ENCODE measurements around the gene SLC35G4.
"Not testable (repeated sequence)": the region's sequence is repeated elsewhere in the genome, so short reads cannot be mapped to it uniquely, and the experiment has no call there.

Gene SLC35G4

DNA sequence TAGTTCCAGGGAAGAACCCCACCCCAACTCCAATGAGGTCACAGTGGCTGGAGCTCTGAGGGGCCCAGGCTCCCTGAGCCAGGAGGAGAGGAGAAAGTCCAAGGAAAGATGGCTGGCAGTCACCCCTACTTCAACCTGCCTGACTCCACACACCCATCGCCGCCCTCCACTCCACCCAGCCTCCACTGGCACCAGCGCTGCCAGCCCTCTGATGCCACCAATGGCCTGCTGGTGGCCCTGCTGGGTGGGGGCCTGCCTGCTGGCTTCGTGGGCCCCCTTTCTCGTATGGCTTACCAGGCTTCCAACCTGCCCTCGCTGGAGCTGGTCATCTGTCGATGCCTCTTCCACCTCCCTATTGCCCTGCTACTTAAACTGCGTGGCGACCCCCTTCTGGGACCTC lies at the start of gene SLC35G4:
Gene SLC35G4, plus strand, starts transcription at position 109 of the 400 bp plus-strand sequence. Its CDS starts 0 bp downstream, at position 109.
- not testable (repeated sequence) for DNase-seq (ENCODE audit: low spot score)

DNA sequence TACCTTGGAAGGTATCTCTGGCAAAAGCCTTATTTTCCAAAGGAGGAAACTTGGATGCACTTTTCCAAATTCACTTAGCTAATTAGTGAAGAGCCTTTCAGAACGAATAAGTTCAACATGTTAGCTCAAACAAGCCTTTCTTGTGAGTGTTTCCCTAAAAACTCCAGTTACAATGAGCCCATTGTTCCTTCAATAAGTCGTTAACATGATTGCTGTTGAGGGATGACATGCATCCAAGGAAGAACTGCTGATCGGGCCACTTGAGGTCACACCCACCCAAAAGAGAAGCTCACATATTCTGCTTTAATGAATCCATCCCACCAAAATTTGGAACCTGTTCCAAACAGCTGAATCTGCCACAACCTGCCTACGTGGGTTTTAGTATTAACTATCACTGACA lies 48.1 kb upstream of the SLC35G4 start:
- DNase-seq (ENCODE audit: low spot score): no peak

DNA sequence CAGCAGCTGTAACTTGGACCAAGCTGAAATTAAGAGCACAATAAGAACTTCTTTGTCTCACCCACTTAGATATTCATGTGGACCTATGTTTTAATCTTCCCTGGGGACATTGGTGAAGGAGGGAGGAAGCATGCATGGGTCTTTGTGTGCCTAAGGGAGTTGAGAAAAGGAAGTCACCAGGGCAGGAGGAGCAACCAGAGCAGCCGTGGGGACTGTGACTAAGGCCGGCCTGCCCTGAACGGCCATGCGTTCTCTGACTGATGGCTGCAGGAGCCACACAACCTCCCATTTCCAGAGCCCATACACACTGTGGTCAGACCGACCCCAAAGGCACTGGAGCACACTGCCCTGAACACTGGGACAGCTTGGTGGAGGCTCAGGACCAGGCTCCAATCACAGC lies 43.7 kb upstream of the SLC35G4 start:
- no peak for DNase-seq (ENCODE audit: low spot score)

DNA sequence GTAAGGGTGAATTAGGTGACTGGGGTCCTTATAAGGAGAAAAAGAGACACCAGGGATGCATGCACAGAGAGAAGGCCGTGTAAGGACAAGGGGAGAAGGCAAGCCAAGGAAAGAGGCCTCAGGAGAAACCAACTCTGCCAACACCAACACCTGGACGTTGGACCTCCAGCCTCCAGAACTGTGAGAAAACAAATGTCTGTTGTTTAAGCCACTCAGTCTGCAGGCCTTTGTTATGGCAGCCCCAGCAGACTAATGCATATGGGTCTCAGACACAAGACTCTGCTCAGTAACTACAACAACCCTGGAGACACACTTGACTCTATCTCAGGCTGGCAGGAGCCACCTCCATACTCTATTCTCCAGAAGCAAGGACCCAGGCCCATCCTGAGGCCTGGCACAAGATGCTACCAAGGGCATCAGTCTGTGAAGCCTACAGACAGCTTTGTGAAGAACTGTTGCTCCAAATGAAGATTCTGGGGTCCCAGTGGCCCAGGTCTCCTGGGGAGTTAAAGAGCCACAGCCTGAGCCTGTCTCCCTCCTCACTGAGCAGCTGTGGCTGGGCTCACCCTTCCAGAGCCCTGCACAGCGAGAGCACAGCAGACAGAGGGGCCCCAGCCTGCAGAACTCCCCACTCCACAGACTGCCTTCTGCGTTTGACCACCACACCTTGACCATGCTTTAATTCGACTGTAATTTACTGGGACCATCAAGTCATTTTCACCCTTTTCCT lies 43.0 kb upstream of the SLC35G4 start:
- DNase-seq (ENCODE audit: low spot score): no peak

DNA sequence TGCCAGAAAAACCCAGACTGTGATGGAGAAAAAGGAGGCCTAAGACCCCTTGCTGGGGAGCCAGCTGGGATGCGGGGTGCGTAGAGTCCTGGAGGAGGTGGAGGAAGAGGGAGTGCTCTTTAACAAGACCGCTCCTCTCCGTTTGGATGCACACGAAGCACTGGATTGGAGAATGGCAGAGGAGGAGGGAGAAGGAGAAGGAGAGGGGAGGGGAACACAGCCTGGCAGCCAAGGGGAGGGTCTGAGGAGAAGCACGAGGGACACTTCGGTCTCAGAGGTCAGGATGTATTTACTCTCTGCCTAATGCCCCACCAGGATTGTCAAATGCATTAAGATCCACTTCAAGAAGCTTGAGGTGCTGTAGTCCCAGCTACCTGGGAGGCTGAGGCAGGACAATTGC lies 42.0 kb upstream of the SLC35G4 start:
- DNase-seq (ENCODE audit: low spot score): no peak

DNA sequence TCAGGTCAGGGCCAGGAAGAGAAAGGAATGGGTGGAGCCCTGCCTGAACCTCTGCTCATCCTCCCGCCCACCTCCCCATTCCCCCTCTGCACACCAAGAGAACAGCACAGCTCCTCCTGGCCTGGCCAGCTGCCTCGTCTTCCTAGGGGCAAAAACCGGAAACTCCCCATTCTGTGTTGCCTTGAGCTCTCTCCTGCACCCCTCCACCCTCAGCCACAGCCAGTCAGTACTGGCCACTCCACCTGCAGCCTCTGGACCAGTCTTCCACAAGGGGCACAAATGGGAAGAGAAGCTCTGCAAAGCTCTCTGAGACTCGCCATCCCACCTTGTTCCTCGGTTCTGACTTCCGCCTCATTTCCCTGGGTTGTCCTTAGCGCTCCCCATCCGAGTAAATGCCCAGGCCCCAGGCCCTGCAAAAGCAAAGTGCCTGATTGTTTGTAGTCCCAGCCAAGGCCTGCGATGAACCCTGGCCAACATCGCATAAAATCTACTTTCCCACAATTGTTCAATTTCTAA lies 39.3 kb upstream of the SLC35G4 start:
- DNase-seq (ENCODE audit: low spot score): no peak

DNA sequence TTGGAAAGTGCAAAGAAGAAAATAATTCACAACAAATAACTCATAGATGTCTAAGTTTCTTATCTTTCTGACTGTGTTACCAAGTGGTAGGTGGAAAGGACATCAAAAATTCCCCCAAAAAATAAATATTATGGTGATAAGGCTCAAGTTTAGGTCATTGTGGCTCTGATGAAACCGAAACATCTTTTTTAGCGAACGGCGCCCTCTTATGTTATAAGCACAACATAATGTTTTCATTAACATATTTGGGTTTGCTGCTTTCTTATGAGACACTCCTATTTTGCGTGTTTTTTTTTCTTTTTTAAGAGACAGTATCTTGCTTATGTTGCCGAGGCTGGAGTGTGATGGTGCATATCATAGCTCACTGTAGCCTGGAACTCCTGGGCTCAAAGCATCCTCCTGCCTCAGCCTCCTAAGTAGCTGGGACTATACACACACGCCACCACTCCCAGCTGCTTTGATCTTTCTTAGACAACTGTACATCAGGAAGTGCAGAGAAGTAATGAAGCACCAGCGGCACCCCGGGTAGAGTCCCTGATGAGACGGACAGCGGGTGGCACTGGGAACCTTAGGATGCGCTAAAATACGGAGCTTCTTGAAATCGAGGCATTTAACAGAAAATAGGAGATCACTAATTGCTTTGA lies 38.5 kb upstream of the SLC35G4 start:
- DNase-seq (ENCODE audit: low spot score): peak; percentile 43

DNA sequence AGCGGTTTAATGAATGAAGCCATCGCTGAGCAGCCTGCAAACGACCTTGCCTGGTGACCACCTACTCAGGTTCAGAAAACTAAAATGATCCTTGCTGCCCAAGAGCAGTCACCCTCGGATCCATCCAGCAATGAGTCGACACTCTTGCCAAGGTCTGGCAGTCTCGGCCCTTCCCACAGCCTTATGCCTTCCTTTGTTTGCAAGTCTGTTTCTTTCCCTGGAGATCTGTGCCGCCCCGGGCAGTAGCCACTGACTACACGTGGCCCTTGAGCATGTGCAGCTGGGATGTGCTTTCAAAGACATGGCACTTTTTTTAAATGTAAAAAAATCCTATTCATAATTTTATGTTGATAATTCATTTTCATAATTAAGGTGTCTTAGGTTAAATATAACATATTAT lies 37.2 kb upstream of the SLC35G4 start:
- no peak for DNase-seq (ENCODE audit: low spot score)

DNA sequence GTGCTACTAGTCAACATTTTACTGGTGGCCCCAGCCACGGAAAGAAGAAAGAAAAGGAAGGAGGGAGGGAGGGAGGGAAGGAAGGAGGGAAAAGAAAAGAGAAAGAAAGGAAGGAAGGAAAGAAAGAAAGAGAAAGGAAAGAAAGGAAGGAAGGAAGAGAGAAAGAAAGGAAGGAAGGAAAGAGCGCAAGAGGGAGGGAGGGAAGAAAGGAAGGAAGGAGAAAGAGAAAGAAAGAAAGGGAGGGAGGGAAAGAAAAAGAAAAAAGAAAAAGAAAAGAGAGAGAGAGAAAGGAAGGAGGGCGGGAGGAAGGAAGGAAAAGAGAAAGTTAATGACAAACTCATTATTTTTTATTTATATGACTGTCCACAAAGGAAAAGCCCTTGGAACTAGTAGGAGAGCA lies 34.9 kb upstream of the SLC35G4 start:
- no peak for DNase-seq (ENCODE audit: low spot score)

DNA sequence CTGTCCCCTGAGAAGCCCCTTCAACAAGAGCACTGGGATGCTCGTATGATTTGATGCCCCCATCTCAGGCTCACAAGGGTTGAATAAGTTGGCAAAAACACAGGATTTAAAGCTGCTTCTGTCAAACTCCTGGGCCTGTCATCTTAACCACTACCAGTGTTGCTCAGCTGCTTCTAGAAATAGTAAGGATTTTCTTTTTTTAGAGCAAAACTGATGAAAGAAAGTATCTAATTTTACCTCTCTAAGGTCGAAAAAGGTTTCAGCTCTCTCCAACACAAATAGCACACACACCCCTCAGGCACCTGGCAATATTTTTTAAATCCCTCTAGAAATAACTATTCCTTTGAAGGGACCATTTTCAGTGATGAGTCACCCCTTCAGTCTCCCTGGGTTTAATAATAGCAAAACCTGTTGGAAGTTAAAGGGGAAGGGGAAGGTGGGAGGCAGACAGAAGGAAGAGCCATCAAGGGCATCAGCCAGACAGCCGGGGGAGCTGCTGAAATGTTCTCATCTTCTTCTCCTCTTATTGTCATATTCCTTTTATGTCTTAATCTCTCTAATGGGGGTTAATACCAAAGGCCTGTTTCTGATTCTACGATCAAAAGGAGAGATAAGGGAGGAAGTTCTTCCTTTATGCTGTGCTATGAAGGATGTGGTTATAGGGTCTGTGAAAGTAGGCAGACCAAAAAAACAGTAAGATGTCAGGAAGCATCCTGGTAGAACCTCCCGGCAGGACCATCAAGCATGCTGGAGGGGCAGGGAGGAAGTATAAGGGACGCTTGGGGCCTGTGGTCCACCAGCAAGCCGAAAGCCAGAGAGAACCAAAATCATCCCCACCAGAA lies 31.9 kb upstream of the SLC35G4 start:
- DNase-seq (ENCODE audit: low spot score): no peak

DNA sequence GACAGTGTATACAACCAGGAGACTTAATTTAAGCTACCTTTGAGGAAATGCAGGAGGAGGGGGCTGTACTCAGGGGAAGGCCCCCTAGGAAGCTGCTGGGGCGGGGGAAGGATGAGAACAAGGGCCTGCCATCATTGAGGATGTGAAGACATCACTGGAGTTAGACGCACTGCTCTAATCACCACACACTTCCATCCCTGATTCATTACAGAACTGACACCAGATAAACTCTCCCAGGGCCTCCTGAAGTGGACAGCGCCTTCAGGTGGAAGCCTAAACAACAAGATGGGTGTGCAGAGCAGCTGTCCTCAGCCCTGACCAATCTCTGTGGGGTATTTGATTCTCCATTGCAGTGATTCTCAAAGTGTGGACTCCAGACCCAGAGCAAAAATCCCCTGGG lies 30.6 kb upstream of the SLC35G4 start:
- DNase-seq (ENCODE audit: low spot score): no peak

DNA sequence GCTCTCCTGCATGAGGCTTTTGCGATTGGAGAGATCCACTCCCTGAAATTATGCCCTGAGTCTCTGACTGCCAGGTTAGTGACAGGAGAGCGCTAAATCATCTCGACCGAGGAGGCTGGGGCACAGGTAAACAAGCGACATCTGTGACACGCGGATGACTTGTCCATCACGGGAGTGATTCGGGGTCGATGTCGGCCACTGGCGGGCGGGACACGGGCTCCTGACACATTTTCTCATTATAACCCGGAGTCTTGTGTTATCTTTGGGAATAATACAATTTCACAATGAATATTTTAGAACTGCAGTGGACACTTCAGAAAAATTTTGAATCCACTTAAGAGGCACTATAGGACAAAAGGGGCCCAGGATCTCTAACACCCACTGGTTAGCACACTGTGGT lies 29.5 kb upstream of the SLC35G4 start:
- no peak for DNase-seq (ENCODE audit: low spot score)

DNA sequence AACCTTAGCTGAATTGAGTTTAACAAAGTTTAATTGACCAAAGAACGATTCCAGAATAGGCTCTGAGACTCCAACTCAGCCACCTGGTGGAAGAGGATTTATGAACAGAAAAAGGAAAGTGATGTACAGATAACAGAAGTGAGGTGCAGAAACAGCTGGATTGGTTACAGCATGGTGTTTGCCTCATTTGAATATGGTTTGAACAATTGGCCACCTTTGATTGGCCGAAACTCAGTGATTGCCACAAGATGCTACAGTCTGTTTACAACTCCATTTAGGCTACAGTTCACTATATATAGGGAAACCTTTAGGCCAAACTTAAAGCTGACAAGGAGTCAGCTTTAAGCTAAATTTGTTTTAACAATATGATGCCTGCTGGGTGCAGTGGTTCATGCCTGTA lies 28.1 kb upstream of the SLC35G4 start:
- DNase-seq (ENCODE audit: low spot score): no peak

DNA sequence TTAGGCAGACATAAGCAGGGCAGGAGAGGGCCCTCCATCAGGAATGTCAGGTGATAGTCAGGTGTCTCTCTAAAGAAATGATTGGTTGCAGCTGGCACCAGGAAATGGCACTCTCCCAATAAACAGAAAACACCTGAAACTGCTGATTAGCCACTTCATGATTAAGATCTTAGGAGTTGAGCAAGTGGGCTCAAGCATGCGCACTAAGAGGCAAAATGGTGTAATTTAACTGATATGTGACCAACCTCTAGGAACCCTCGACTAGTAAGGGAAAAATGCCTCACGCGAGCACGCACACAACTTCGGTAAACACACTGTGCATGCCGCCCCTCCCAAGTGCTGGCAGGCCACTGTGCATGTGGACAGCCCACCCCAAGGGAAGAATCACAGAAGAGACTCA lies 23.8 kb upstream of the SLC35G4 start:
- DNase-seq (ENCODE audit: low spot score): no peak

DNA sequence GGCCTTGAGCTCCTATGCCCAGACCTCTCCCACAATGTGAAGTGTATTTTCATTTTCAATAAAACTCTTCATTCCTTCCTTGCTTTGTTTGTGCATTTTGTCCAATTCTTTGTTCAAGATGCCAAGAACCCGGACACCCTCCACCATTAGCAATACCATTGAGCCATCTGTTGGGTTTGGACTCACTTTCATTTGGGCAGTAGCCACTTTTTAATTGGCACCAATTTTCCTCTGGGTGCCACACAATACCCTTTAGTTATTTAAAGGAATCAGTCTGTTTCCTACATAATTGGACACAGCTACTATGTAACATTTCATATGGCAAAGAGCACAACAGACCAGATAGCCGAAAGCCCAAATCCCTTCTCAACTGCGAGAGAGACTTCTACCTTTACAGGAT lies 22.5 kb upstream of the SLC35G4 start:
- no peak for DNase-seq (ENCODE audit: low spot score)

DNA sequence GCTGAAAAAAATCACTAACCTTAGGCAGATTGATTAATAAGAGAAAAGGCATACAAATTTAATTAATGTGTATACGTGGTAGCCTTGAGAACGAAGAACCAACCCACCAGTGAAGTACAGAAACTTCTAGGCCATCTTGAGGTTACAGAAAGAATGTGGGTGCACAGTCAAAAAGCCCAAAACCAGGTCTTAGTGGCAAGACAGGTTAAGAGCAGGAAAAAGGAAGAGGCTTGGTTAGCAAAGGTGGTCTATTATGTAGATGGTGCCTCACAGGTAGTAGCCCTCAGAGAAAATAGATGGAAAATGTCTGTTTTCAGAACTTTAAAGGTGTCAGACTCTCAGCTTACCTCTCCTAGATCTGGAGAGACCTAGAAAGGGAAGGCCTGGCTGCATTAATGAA lies 22.0 kb upstream of the SLC35G4 start:
- no peak for DNase-seq (ENCODE audit: low spot score)

DNA sequence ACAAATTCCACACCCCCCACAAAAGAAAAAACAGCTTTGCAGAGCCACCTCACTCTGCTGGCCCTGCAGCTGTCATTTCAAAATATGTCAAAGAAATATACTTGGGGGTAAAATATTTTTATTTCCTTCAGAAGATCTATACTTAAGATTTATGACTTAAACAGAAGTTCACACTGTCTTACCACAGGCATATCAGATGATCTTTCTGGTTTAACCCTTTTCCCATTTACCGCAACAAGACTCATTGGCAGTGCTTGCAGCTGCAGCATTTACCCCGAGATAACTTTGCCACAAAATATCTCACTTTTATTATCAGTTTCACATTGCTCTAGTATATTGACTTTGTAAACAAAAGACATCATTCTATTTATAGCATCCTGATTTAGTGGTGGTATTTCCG lies 21.6 kb upstream of the SLC35G4 start:
- DNase-seq (ENCODE audit: low spot score): no peak

DNA sequence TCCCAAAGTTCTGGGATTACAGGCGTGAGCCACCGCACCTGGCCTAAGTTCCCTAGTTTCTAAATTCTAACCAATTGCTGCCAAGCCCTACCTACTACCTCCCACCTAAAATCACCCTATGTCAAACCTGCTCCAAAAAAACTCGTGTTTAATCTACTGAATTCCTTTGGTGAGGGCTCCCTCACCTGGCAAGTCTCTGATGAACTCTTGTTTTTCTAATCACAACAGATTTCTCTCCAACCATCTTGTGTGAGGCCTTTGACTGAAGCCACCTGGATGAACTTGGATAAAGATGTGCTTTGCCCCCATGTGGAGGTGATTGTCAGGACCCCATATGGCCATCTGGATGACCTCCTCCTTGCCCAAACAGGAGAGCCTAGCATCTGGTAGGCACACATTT lies 17.4 kb upstream of the SLC35G4 start:
- no peak for DNase-seq (ENCODE audit: low spot score)

DNA sequence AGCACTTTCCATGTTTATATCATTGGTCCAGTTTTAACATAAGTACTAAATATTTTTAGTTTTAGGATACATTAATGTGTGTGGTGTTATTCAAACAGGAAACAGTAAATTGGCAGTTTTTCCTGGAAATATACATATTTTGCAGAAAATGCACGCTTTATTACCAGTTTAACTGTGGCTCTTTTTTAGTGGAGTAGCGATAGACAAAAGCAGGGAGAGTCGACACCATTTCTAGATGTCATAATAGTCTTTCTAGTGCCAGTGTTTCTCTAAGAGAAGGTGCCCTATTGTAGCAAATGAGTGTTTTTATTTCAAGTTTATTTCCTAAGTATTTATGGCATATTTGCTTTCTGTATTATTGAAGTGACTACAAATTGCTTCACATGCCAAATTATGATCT lies 9.1 kb upstream of the SLC35G4 start:
- no peak for DNase-seq (ENCODE audit: low spot score)

DNA sequence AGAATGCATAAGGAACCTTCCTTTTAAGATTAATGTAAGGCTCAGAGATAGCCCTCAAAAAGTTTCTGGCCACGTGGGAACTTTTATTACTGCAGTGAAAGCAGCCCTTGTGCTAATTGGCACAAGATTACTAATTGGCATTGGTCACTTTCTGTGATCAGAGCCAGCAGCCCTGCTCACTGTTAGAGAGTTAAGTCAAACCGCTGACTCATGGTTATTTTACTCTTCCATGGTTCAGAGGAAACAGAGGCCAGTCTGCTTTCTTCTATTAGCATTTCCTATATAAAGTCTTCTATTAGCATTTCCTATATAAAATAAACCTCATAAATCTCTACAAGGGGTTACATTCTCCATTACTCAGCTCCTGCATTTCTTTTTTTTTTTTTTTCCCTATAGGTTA lies 1.5 kb upstream of the SLC35G4 start:
- no peak for DNase-seq (ENCODE audit: low spot score)

DNA sequence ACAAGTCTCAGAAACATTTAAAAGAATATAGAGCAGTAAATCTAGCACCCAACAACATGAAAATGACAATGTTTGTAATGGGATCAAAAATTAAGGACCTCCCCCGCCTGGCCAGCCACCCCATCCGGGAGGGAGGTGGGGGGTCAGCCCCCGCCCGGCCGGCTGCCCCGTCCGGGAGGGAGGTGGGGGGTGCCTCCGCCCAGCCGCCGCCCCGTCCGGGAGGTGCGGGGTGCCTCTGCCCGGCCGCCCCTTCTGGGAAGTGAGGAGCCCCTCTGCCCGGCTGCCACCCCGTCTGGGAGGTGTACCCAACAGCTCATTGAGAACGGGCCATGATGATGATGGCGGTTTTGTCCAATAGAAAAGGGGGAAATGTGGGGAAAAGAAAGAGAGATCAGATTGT lies 778 bp upstream of the SLC35G4 start:
- DNase-seq (ENCODE audit: low spot score): not testable (repeated sequence)

DNA sequence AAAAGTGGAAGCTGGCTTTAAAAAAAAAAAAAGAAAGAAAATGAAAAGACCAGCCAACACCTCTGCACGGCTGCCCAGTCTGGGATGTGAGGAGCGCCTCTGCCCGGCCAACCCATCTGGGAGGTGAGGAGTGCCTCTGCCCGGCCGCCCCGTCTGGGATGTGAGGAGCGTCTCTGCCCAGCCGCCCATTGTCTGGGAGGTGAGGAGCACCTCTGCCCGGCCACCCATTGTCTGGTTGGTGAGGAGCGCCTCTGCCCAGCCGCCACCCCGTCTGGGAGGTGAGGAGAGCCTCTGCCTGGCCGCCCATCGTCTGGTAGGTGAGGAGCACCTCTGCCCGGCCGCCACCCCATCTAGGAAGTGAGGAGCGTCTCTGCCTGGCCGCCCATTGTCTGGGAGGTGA lies 3.7 kb downstream of the SLC35G4 start:
- DNase-seq (ENCODE audit: low spot score): not testable (repeated sequence)

DNA sequence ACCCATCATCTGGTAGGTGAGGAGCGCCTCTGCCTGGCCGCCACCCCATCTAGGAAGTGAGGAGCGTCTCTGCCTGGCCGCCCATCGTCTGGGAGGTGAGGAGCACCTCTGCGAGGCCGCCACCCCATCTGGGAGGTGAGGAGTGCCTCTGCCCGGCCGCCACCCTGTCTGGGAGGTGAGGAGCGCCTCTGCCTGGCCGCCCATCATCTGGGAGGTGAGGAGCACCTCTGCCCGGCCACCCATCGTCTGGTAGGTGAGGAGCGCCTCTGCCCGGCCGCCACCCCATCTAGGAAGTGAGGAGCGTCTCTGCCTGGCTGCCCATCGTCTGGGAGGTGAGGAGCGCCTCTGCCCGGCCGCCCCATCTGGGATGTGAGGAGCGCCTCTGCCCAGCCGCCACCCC lies 4.2 kb downstream of the SLC35G4 start:
- not testable (repeated sequence) for DNase-seq (ENCODE audit: low spot score)

Measured in AG20443 (cell line).